K562 treated with DMSO at 1 percent for 48 hours (cell line): ENCODE measurements around the gene PRKAR1A. TPM values are rescaled to one million over a fixed set of nuclear protein-coding genes. Genes with fewer than 3 reads are reported as not detected.

Experiments
- total RNA-seq: library from RNA; unstranded; fragments of 300-600 nt; gene quantifications from 2 replicates; pipeline ENCODE4 v1.2.3, GENCODE V29; 2022; ENCODE audit warnings: low replicate concordance; ENCODE audit errors: extremely low read depth

Gene PRKAR1A
- not detected in 2 replicates for total RNA-seq

DNA sequence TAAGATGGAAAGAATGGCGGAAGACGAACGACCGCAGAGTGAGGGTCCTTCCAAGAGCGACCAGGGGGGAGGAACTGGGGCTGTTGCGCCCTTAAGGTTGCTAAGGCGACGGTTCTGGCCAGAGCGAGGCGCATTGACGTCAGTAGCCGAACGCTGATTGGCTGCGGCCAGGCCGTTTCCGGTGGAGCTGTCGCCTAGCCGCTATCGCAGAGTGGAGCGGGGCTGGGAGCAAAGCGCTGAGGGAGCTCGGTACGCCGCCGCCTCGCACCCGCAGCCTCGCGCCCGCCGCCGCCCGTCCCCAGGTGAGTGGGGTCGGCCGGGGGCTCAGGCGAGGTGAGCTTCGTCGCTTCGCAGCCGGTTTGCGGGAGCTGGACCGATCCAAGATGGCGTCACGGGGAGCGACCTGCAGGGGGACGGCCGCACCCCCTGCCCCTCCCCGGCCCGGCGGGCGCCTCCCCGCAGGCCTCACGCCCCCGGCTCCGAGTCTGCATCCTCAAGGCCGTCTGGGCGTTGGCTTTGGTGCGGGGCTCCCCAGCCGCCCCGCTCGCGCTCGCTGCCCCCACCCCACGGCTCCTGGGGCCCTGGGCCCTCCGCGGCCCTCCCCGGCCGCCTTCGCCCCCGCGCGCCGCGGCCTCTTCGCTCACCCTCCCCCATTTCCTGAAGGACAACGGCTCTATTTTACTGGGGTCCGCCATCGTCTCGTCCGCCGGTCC, at the start of gene PRKAR1A:
Gene PRKAR1A, plus strand, starts transcription at position 184 of the 713 bp plus-strand sequence. CDS start 2,970 bp downstream, outside the sequence.

Other genes starting within 250 kb of the PRKAR1A start
- gene SLC16A6, start 221.3 kb upstream of the PRKAR1A start, total RNA-seq, result not detected in 2 replicates
- not detected in 2 replicates for gene ARSG, start 220.9 kb upstream of the PRKAR1A start, total RNA-seq
- gene WIPI1, start 54.9 kb upstream of the PRKAR1A start, total RNA-seq, result not detected in 2 replicates
- not detected in 2 replicates for gene FAM20A, start 88.9 kb downstream of the PRKAR1A start, total RNA-seq